ENCODE measurements around the gene PPIL1. TPM values are rescaled to one million over a fixed set of nuclear protein-coding genes. Genes with fewer than 3 reads are reported as not detected.

The PPIL1 gene
- total RNA-seq, 1 experiment from 2014 or later, result 87.8 TPM

DNA sequence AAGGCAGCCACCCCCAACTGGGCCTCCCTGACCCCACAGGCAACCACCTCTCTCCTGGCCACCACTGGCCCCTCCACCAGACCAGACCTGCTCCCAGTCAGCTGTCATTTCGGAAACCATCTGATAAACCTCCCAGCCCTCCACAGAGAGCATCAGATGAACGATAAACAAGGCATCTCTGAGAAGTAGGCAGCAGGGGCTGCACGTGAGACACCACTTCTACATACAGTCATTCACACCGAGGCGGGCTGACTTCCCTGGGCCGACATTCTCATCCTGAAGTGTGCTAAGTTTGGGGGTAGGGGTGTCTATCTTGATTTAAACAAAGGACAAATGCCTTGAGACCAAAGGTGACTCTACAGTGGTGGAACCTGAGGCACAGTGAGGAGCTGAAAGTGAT lies 49.2 kb downstream of the PPIL1 start:
- Mint-ChIP-seq H3K27me3 (ENCODE audit: low read depth) (peaks cover 16% of the 10 kb centered on the region), H3K9me3 (no peaks in the 10 kb centered on the region), H3K36me3 (ENCODE audit: insufficient read depth in 1 of 3, low read depth in 3 of 3) (no peaks in the 10 kb centered on the region; a peak in 1 of 7 replicates), H3K4me3 (no peak overlapping the region; a peak in 1 of 5 replicates), H3K4me1 (peaks cover 21 to 39% of the 10 kb centered on the region in 2 experiments), H3K27ac (no peak overlapping the region)
- Histone ChIP-seq H3K79me1 (ENCODE audit: insufficient read depth, low read depth, low read length, poor library complexity, severe bottlenecking) (no peaks in the 10 kb centered on the region), H2BK12ac (ENCODE audit: insufficient read length, low read depth, low read length) (no peak overlapping the region), H4K8ac (replicated peaks; ENCODE audit: insufficient read length, low read depth, low read length) (no peak overlapping the region), H3K14ac (ENCODE audit: insufficient read depth, low read length) (no peak overlapping the region), H3K23me2 (ENCODE audit: insufficient read length, low read depth, low read length, poor library complexity, severe bottlenecking) (no peaks in the 10 kb centered on the region), H2BK20ac (ENCODE audit: low read depth, low read length, poor library complexity, severe bottlenecking) (no peak overlapping the region), H3K27ac (ENCODE audit: insufficient read length, low read depth, low read length) (no peak overlapping the region), H3T11ph (ENCODE audit: low read length) (no peak overlapping the region), H3K27me3 (ENCODE audit: insufficient read depth, low read length) (no peaks in the 10 kb centered on the region), H3K4me1 (ENCODE audit: insufficient read depth, low read length) (no peaks in the 10 kb centered on the region), H2BK15ac (ENCODE audit: low read depth, low read length) (no peak overlapping the region), H2AK5ac (ENCODE audit: insufficient read length, low read length) (no peak overlapping the region), H3K4me2 (ENCODE audit: insufficient read depth, insufficient read length, low read length) (no peak overlapping the region), H3K56ac (ENCODE audit: insufficient read length, low read depth, low read length) (no peak overlapping the region), H3K4ac (ENCODE audit: low read depth, low read length) (no peak overlapping the region), H4K20me1 (ENCODE audit: control insufficient read depth, insufficient read depth, insufficient read length) (no peaks in the 10 kb centered on the region), H4K91ac (ENCODE audit: insufficient read length, low read depth, low read length) (no peak overlapping the region), H4K5ac (ENCODE audit: insufficient read length, low read depth, low read length) (no peak overlapping the region), H3K79me2 (ENCODE audit: insufficient read depth, low read length) (no peaks in the 10 kb centered on the region), H2AFZ (ENCODE audit: low read length) (no peak overlapping the region), H3K18ac (ENCODE audit: insufficient read length, low read depth, low read length) (no peak overlapping the region), H3K23ac (ENCODE audit: insufficient read length, low read depth, low read length) (no peak overlapping the region), H3K9ac (ENCODE audit: extremely low read depth, insufficient read length, low read length) (no peak overlapping the region), H3K9me3 (ENCODE audit: control insufficient read depth, low read depth, low read length) (no peaks in the 10 kb centered on the region), H2BK120ac (ENCODE audit: low read depth, low read length, poor library complexity, severe bottlenecking) (no peak overlapping the region), H2BK5ac (ENCODE audit: insufficient read length, low read length) (no peak overlapping the region)
- no CpG with 5 or more reads among the region's 6 CpGs for WGBS (ENCODE audit: extremely low coverage, insufficient read length, low lambda C conversion rate)
- DNase-seq, result no peak
- TF ChIP-seq, protein P1, sequence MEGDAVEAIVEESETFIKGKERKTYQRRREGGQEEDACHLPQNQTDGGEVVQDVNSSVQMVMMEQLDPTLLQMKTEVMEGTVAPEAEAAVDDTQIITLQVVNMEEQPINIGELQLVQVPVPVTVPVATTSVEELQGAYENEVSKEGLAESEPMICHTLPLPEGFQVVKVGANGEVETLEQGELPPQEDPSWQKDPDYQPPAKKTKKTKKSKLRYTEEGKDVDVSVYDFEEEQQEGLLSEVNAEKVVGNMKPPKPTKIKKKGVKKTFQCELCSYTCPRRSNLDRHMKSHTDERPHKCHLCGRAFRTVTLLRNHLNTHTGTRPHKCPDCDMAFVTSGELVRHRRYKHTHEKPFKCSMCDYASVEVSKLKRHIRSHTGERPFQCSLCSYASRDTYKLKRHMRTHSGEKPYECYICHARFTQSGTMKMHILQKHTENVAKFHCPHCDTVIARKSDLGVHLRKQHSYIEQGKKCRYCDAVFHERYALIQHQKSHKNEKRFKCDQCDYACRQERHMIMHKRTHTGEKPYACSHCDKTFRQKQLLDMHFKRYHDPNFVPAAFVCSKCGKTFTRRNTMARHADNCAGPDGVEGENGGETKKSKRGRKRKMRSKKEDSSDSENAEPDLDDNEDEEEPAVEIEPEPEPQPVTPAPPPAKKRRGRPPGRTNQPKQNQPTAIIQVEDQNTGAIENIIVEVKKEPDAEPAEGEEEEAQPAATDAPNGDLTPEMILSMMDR (conservative IDR thresholded peaks at IDR 0.05), result no peak

Measured in H9 (cell line).